ENCODE data around the gene RAD18. TPM values are rescaled to one million over a fixed set of nuclear protein-coding genes. Genes with fewer than 3 reads are reported as not detected.

The RAD18 gene
- total and polyA plus RNA-seq, 10 donors: 1.6 to 20.7 (median 12.4) TPM

DNA sequence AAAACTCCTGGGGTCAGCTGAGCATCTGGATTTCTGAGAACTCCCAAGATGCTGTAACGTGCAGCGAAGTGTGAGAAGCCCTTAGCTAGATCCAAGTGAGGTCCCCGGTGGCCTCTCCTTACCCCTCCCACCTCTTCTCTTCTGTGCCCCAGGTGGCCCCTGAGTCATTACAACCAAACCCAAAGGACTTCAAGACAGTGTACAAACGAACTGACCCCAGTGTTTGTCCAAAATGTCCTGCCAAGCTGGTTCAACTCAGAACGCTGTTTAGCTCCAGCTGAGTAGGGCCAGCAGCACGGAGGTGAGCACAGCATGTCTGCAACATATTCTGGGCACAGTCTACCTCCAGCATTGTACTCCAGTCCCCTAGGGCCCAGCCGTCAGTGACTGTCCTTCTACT is 119.9 kb downstream of the RAD18 start:
- Histone ChIP-seq H3K9me3 (no peaks in the 10 kb centered on the region), H3K27me3 (replicated peaks in 1 of 7) (no peaks in the 10 kb centered on the region), H3K27ac (no peak overlapping the region), H3K4me1 (no peaks in the 10 kb centered on the region), H3K4me3 (no peak overlapping the region), H3K36me3 (no peaks in the 10 kb centered on the region)
- 92 to 96% (median 93%) methylated on average over 7 of the region's 7 CpGs for WGBS, 5 donors
- DNase-seq: no peak
- intact Hi-C loops (cut with DNase I; ENCODE audit: low total_unique reads): no loop called here
- no peak for TF ChIP-seq POLR2A (IDR thresholded peaks at IDR 0.05)
- no peak for TF ChIP-seq POLR2AphosphoS5 (IDR thresholded peaks at IDR 0.05)
- TF ChIP-seq, protein P1, sequence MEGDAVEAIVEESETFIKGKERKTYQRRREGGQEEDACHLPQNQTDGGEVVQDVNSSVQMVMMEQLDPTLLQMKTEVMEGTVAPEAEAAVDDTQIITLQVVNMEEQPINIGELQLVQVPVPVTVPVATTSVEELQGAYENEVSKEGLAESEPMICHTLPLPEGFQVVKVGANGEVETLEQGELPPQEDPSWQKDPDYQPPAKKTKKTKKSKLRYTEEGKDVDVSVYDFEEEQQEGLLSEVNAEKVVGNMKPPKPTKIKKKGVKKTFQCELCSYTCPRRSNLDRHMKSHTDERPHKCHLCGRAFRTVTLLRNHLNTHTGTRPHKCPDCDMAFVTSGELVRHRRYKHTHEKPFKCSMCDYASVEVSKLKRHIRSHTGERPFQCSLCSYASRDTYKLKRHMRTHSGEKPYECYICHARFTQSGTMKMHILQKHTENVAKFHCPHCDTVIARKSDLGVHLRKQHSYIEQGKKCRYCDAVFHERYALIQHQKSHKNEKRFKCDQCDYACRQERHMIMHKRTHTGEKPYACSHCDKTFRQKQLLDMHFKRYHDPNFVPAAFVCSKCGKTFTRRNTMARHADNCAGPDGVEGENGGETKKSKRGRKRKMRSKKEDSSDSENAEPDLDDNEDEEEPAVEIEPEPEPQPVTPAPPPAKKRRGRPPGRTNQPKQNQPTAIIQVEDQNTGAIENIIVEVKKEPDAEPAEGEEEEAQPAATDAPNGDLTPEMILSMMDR (IDR thresholded peaks at IDR 0.05 in 8 of 11, conservative IDR thresholded peaks at IDR 0.05 in 3 of 11): no peak

DNA sequence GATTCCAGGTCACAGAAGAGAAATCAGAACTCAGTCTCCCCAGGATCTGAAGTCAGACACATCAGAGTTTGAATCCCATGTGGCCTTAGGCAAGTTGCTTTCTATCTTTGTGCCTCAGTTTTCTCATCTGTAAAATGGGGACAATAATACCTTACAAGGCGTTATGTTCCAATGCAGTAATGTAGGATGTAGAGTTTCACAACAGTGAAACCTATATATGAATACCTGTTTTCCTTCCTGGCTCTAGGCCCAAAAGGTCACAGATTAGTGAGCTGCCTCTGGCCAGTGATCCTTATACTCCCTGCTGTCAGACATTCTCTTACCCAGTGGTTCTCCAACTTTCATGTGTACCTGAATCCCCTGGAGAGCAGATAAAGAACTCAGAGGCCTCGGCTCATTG is 121.0 kb downstream of the RAD18 start:
- Histone ChIP-seq H3K27me3 (replicated peaks in 1 of 7) (no peaks in the 10 kb centered on the region), H3K27ac (no peak overlapping the region), H3K4me1 (no peaks in the 10 kb centered on the region), H3K36me3 (no peaks in the 10 kb centered on the region), H3K4me3 (no peak overlapping the region), H3K9me3 (no peaks in the 10 kb centered on the region)
- 48 to 98% (median 73%) methylated on average over 2 of the region's 2 CpGs for WGBS, 5 donors
- intact Hi-C loops (cut with DNase I; ENCODE audit: low total_unique reads): no loop called here
- no peak for DNase-seq
- TF ChIP-seq POLR2AphosphoS5 (IDR thresholded peaks at IDR 0.05) (no peak), POLR2A (IDR thresholded peaks at IDR 0.05) (no peak)
- TF ChIP-seq, protein P1 (IDR thresholded peaks at IDR 0.05 in 8 of 11, conservative IDR thresholded peaks at IDR 0.05 in 3 of 11): no peak

DNA sequence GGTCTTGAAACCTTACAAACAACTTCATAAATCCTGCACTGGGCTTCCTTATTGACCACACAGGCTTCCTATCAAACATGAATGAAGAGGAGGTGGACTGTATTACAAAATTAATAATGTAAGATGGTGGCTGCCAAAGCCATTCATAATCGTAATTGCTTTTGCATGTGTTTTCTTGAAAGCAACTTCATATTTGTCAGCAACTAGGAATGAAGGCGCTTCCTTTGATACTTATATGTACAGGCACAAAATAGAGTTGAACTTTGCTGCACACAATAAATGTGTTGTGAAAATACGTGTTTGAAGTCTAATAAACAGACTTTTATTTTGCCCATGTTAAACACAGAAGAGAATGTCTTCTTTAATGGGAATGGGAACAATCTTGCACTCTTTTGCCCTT is 121.8 kb downstream of the RAD18 start:
- intact Hi-C loops (cut with DNase I; ENCODE audit: low total_unique reads): no loop called here
- no peaks in the 10 kb centered on the region for H3K4me1 ChIP-seq
- TF ChIP-seq, protein P1 (IDR thresholded peaks at IDR 0.05 in 8 of 11, conservative IDR thresholded peaks at IDR 0.05 in 3 of 11): no peak
- no peak for TF ChIP-seq POLR2AphosphoS5 (IDR thresholded peaks at IDR 0.05)

DNA sequence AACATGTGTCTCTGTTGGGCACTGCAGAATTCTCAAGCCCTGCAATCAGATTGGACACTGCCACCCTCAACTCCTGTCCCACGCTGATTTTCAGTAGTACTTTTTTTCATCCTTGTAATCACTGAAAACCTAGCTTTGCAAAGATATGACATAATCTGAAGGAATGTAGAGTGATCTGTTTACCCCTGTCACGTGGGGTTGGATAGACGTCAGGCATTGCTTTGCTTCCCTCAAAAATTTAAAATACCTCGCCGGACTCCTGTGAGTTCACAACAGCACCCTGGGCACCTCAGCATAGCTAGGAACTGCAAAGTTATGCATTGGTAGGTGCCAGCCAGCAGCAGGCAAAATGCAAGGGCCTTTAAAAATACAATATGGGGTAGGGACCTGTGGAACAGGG is 122.7 kb downstream of the RAD18 start:
- no peak for TF ChIP-seq POLR2A (IDR thresholded peaks at IDR 0.05)
- no peak for TF ChIP-seq POLR2AphosphoS5 (IDR thresholded peaks at IDR 0.05)
- TF ChIP-seq, protein P1 (IDR thresholded peaks at IDR 0.05 in 8 of 11, conservative IDR thresholded peaks at IDR 0.05 in 3 of 11): no peak
- H3K4me3 ChIP-seq: no peak overlapping the region

More for the DNA sequence above, 121.8 kb downstream of the RAD18 start:
- no peak for DNase-seq
- no peaks in the 10 kb centered on the region for H3K9me3 ChIP-seq
- H3K27ac ChIP-seq: no peak overlapping the region
- H3K27me3 ChIP-seq (replicated peaks in 1 of 7): no peaks in the 10 kb centered on the region
- no peaks in the 10 kb centered on the region for H3K36me3 ChIP-seq
- no peak overlapping the region for H3K4me3 ChIP-seq
- WGBS, 5 donors: 84 to 92% (median 87%) methylated on average over 3 of the region's 3 CpGs

More for the DNA sequence above, 122.7 kb downstream of the RAD18 start:
- Histone ChIP-seq H3K36me3 (no peaks in the 10 kb centered on the region), H3K27me3 (replicated peaks in 1 of 7) (no peaks in the 10 kb centered on the region), H3K27ac (no peak overlapping the region), H3K4me1 (no peaks in the 10 kb centered on the region), H3K9me3 (no peaks in the 10 kb centered on the region)
- intact Hi-C loops (cut with DNase I; ENCODE audit: low total_unique reads): no loop called here
- no peak for DNase-seq
- 89 to 96% (median 92%) methylated on average over 5 of the region's 5 CpGs for WGBS, 5 donors

Data from spleen (tissue), 11 donors.